ENCODE data around the gene PPEF1.

Gene PPEF1

GRCh38 chrX:18793601-18794089 is 86.2 kb downstream of the PPEF1 start:
- Histone ChIP-seq H3K9me3 (ENCODE audit: insufficient read depth, low read length) (no peaks in the 10 kb centered on the region), H3K36me3 (ENCODE audit: low read length) (no peaks in the 10 kb centered on the region), H3K4me3 (ENCODE audit: insufficient read depth, low read length, poor library complexity, severe bottlenecking) (no peak overlapping the region), H3K9me2 (replicated peaks; ENCODE audit: insufficient read depth, low read length) (no peaks in the 10 kb centered on the region), H2AFZ (ENCODE audit: low read depth, low read length, severe bottlenecking) (no peak overlapping the region), H3K79me2 (ENCODE audit: insufficient read depth, low read length) (no peaks in the 10 kb centered on the region), H3K27ac (ENCODE audit: low read depth, low read length) (no peak overlapping the region), H4K20me1 (ENCODE audit: low read depth, low read length) (no peaks in the 10 kb centered on the region), H3F3A (ENCODE audit: insufficient read depth) (no peaks in the 10 kb centered on the region), H3K27me3 (ENCODE audit: low read length) (no peaks in the 10 kb centered on the region), H3K4me2 (ENCODE audit: low read depth, low read length, poor library complexity, severe bottlenecking) (no peak overlapping the region), H3K9ac (ENCODE audit: low read length) (no peak overlapping the region)
- TF ChIP-seq EZH2phosphoT487 (conservative IDR thresholded peaks at IDR 0.05; ENCODE audit: low read length) = no peak
- TF ChIP-seq CTCF (IDR thresholded peaks at IDR 0.05; ENCODE audit: insufficient read depth, low read length, poor library complexity, severe bottlenecking) = no peak

- TF ChIP-seq CTCF (IDR thresholded peaks at IDR 0.05; ENCODE audit: insufficient read depth, low read length, poor library complexity, severe bottlenecking) (no peak), EZH2phosphoT487 (conservative IDR thresholded peaks at IDR 0.05; ENCODE audit: low read length) (no peak)
These were observed 89.7 kb downstream of the PPEF1 start for GRCh38 chrX:18797141-18797540.

GRCh38 chrX:18799911-18800310 is 92.5 kb downstream of the PPEF1 start:
- Histone ChIP-seq H3K9me3 (ENCODE audit: insufficient read depth, low read length) (no peaks in the 10 kb centered on the region), H3K36me3 (ENCODE audit: low read length) (no peaks in the 10 kb centered on the region), H3K79me2 (ENCODE audit: insufficient read depth, low read length) (no peaks in the 10 kb centered on the region), H3K4me3 (ENCODE audit: insufficient read depth, low read length, poor library complexity, severe bottlenecking) (no peak overlapping the region), H3K27ac (ENCODE audit: low read depth, low read length) (no peak overlapping the region), H4K20me1 (ENCODE audit: low read depth, low read length) (no peaks in the 10 kb centered on the region), H3K27me3 (ENCODE audit: low read length) (no peaks in the 10 kb centered on the region), H2AFZ (ENCODE audit: low read depth, low read length, severe bottlenecking) (no peak overlapping the region), H3F3A (ENCODE audit: insufficient read depth) (no peaks in the 10 kb centered on the region), H3K9me2 (replicated peaks; ENCODE audit: insufficient read depth, low read length) (no peaks in the 10 kb centered on the region), H3K4me2 (ENCODE audit: low read depth, low read length, poor library complexity, severe bottlenecking) (no peak overlapping the region), H3K9ac (ENCODE audit: low read length) (no peak overlapping the region)
- TF ChIP-seq CTCF (IDR thresholded peaks at IDR 0.05; ENCODE audit: insufficient read depth, low read length, poor library complexity, severe bottlenecking) (no peak), EZH2phosphoT487 (conservative IDR thresholded peaks at IDR 0.05; ENCODE audit: low read length) (no peak)

More at GRCh38 chrX:18797141-18797540, 89.7 kb downstream of the PPEF1 start:
- H2AFZ ChIP-seq (ENCODE audit: low read depth, low read length, severe bottlenecking) = no peak overlapping the region
- no peak overlapping the region for H3K9ac ChIP-seq (ENCODE audit: low read length)
- H4K20me1 ChIP-seq (ENCODE audit: low read depth, low read length) = no peaks in the 10 kb centered on the region
- no peak overlapping the region for H3K4me3 ChIP-seq (ENCODE audit: insufficient read depth, low read length, poor library complexity, severe bottlenecking)
- H3K9me2 ChIP-seq (replicated peaks; ENCODE audit: insufficient read depth, low read length) = no peaks in the 10 kb centered on the region
- H3K4me2 ChIP-seq (ENCODE audit: low read depth, low read length, poor library complexity, severe bottlenecking) = no peak overlapping the region
- H3K27ac ChIP-seq (ENCODE audit: low read depth, low read length) = no peak overlapping the region
- no peaks in the 10 kb centered on the region for H3K36me3 ChIP-seq (ENCODE audit: low read length)
- H3F3A ChIP-seq (ENCODE audit: insufficient read depth) = no peaks in the 10 kb centered on the region
- no peaks in the 10 kb centered on the region for H3K9me3 ChIP-seq (ENCODE audit: insufficient read depth, low read length)
- no peaks in the 10 kb centered on the region for H3K27me3 ChIP-seq (ENCODE audit: low read length)
- no peaks in the 10 kb centered on the region for H3K79me2 ChIP-seq (ENCODE audit: insufficient read depth, low read length)

All from SU-DHL-6 (cell line).